Smooth muscle cell (in vitro differentiated cells): ENCODE measurements around the gene OSBPL6. TPM values are rescaled to one million over a fixed set of nuclear protein-coding genes. Genes with fewer than 3 reads are reported as not detected.

Source experiments
- DNase-seq: peaks from one replicate; lab custom pipeline; 2025; ENCODE audit not compliant: unreplicated experiment; lab: John Stamatoyannopoulos, UW
- H2AFZ ChIP-seq: fragments of 200-600 bp; sonication (generic); 2 replicates; pipeline ENCODE4 v1.6.0; 2016; ENCODE audit warnings: antibody characterized with exemption, low read depth, mild to moderate bottlenecking
- H3F3A ChIP-seq: fragments of 200-600 bp; sonication (generic); 2 replicates; pipeline ENCODE4 v1.6.0; 2017; ENCODE audit warnings: antibody characterized with exemption, low read depth
- H3K27ac ChIP-seq: fragments of 200-600 bp; sonication (generic); 2 replicates; pipeline ENCODE4 v1.5.1; 2016; ENCODE audit warnings: low read depth, mild to moderate bottlenecking
- H3K27me3 ChIP-seq: fragments of 200-600 bp; sonication (generic); 2 replicates; pipeline ENCODE4 v1.6.1; 2016; ENCODE audit warnings: low read depth, mild to moderate bottlenecking
- H3K36me3 ChIP-seq: fragments of 200-600 bp; sonication (generic); 2 replicates; pipeline ENCODE4 v1.5.1; 2016; ENCODE audit warnings: low read depth
- H3K4me1 ChIP-seq: fragments of 200-600 bp; sonication (generic); 2 replicates; pipeline ENCODE4 v1.5.1; 2016; ENCODE audit warnings: low read depth
- H3K4me2 ChIP-seq: fragments of 200-600 bp; sonication (generic); 2 replicates; pipeline ENCODE4 v1.6.0; 2016; ENCODE audit warnings: mild to moderate bottlenecking
- H3K4me3 ChIP-seq: fragments of 200-600 bp; sonication (generic); 2 replicates; pipeline ENCODE4 v1.5.1; 2016; ENCODE audit warnings: mild to moderate bottlenecking
- H3K79me2 ChIP-seq: fragments of 200-600 bp; sonication (generic); 2 replicates; pipeline ENCODE4 v1.6.0; 2016; ENCODE audit warnings: low read depth, mild to moderate bottlenecking
- H3K9ac ChIP-seq: fragments of 200-600 bp; sonication (generic); 2 replicates; pipeline ENCODE4 v1.6.0; 2016; ENCODE audit warnings: low read depth
- H3K9me3 ChIP-seq: fragments of 200-600 bp; sonication (generic); replicated peaks from 2 replicates; pipeline ENCODE4 v1.5.1; 2016; ENCODE audit warnings: low read depth
- H4K20me1 ChIP-seq: fragments of 200-600 bp; sonication (generic); 2 replicates; pipeline ENCODE4 v1.6.0; 2016; ENCODE audit warnings: low read depth
- WGBS: methylation state at CpG from one replicate; pipeline ENCODE4 v1.1.7; 2016; ENCODE audit warnings: low lambda C conversion rate; 5-methylcytosine and 5-hydroxymethylcytosine counted together
- polyA plus RNA-seq: library from polyadenylated mRNA; unstranded; fragments of >200 nt; fragmentation: Nextera tagmentation; extraction: Ambion mirVana; gene quantifications from 2 replicates; pipeline ENCODE4 v1.2.1, GENCODE V29; 2016
- total RNA-seq: library from RNA; depleted of rRNA; stranded (reverse); fragments of >200 nt; gene quantifications from 2 replicates; pipeline ENCODE4 v1.2.3, GENCODE V29; 2014
- TF ChIP-seq, protein P1 (sequence below): fragments of 200-600 bp; sonication (generic); IDR thresholded peaks from 2 replicates; pipeline ENCODE4 v1.5.1; 2017; ENCODE audit warnings: borderline replicate concordance, mild to moderate bottlenecking, antibody characterized with exemption; ENCODE audit not compliant: insufficient read depth, poor library complexity, severe bottlenecking

Gene OSBPL6
- total and polyA plus RNA-seq, 2 experiments from 2014 or later = 7.4 to 7.6 TPM

DNA sequence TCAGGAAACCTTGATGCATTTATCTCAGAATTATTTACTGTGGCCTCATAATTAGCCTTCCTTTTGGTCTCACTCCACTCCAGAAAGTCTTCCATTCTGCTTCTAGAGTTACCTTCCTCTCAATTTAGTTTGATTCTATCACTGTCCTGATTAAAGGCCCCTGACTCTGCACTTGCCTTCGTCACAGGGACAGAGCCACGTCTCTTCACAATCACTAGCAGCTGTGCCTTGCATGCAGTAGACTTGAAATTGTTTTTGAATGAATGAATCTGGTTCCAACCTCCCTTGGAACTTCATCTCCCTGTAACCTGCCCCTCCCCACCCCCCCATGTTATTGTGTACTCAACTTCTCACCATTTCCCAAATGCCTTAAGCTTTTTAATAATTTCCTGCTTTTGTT is 52.4 kb downstream of the OSBPL6 start:
- Histone ChIP-seq H3K79me2 (no peaks in the 10 kb centered on the region), H3K4me3 (no peak overlapping the region), H3K9me3 (no peaks in the 10 kb centered on the region), H3F3A (no peaks in the 10 kb centered on the region), H3K36me3 (no peaks in the 10 kb centered on the region), H4K20me1 (no peaks in the 10 kb centered on the region), H3K4me2 (no peak overlapping the region), H3K4me1 (no peaks in the 10 kb centered on the region), H2AFZ (no peak overlapping the region), H3K27ac (no peak overlapping the region), H3K9ac (no peak overlapping the region), H3K27me3 (no peaks in the 10 kb centered on the region)
- no peak for DNase-seq
- TF ChIP-seq, protein P1, sequence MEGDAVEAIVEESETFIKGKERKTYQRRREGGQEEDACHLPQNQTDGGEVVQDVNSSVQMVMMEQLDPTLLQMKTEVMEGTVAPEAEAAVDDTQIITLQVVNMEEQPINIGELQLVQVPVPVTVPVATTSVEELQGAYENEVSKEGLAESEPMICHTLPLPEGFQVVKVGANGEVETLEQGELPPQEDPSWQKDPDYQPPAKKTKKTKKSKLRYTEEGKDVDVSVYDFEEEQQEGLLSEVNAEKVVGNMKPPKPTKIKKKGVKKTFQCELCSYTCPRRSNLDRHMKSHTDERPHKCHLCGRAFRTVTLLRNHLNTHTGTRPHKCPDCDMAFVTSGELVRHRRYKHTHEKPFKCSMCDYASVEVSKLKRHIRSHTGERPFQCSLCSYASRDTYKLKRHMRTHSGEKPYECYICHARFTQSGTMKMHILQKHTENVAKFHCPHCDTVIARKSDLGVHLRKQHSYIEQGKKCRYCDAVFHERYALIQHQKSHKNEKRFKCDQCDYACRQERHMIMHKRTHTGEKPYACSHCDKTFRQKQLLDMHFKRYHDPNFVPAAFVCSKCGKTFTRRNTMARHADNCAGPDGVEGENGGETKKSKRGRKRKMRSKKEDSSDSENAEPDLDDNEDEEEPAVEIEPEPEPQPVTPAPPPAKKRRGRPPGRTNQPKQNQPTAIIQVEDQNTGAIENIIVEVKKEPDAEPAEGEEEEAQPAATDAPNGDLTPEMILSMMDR = no peak
- 88% methylated on average over 2 of the region's 2 CpGs for WGBS

DNA sequence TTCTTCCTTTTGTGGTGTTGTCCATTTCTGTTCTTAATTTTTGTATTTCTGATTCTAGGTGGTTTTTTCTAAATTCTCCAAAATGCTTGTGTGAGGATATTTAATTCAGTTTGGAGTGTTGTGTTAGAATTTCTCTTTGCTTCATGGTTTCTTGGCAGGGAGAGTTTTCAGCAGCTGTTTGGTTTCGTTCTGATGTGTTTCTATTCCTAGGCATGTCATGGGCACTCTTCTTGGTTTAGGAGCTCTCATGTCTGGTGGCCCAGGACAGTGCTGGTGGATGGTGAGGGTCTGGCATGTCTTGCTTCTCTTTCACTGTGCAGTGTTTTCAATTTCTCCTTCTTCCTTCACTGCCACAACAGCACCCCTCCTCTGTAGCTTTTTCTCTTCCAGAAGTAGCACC is 52.9 kb downstream of the OSBPL6 start:
- Histone ChIP-seq H3F3A (no peaks in the 10 kb centered on the region), H3K27me3 (no peaks in the 10 kb centered on the region), H3K9me3 (no peaks in the 10 kb centered on the region), H3K9ac (no peak overlapping the region), H2AFZ (no peak overlapping the region), H3K27ac (no peak overlapping the region), H3K4me1 (no peaks in the 10 kb centered on the region), H3K4me3 (no peak overlapping the region), H3K36me3 (no peaks in the 10 kb centered on the region), H3K79me2 (no peaks in the 10 kb centered on the region), H4K20me1 (no peaks in the 10 kb centered on the region), H3K4me2 (no peak overlapping the region)
- DNase-seq = no peak
- TF ChIP-seq, protein P1 = no peak
- WGBS = 91% methylated on average over 1 of the region's 1 CpG

GRCh38 chr2:178250429-178250828 is 56.1 kb downstream of the OSBPL6 start:
- H3K9ac ChIP-seq = no peak overlapping the region
- H3K4me3 ChIP-seq = no peak overlapping the region
- TF ChIP-seq, protein P1 = no peak
- no peak for DNase-seq
- H3K36me3 ChIP-seq = no peaks in the 10 kb centered on the region
- no peak overlapping the region for H3K4me2 ChIP-seq
- H3F3A ChIP-seq = no peaks in the 10 kb centered on the region
- no peaks in the 10 kb centered on the region for H3K79me2 ChIP-seq
- H3K4me1 ChIP-seq = no peaks in the 10 kb centered on the region
- H3K9me3 ChIP-seq = no peaks in the 10 kb centered on the region
- 83% methylated on average over 6 of the region's 6 CpGs for WGBS
- H3K27ac ChIP-seq = no peak overlapping the region
- H4K20me1 ChIP-seq = no peaks in the 10 kb centered on the region
- H2AFZ ChIP-seq = no peak overlapping the region
- no peaks in the 10 kb centered on the region for H3K27me3 ChIP-seq

GRCh38 chr2:178251151-178251955 is 57.0 kb downstream of the OSBPL6 start:
- no peak overlapping the region for H3K4me3 ChIP-seq
- H3K36me3 ChIP-seq = no peaks in the 10 kb centered on the region
- H3K4me2 ChIP-seq = no peak overlapping the region
- H3K9ac ChIP-seq = no peak overlapping the region
- DNase-seq = no peak
- no peak overlapping the region for H3K27ac ChIP-seq
- TF ChIP-seq, protein P1 = no peak
- H3K9me3 ChIP-seq = no peaks in the 10 kb centered on the region
- H3F3A ChIP-seq = no peaks in the 10 kb centered on the region
- H4K20me1 ChIP-seq = no peaks in the 10 kb centered on the region
- WGBS = 88% methylated on average over 7 of the region's 7 CpGs
- H3K4me1 ChIP-seq = peaks cover 6% of the 10 kb centered on the region
- no peak overlapping the region for H2AFZ ChIP-seq
- H3K27me3 ChIP-seq = no peaks in the 10 kb centered on the region
- H3K79me2 ChIP-seq = no peaks in the 10 kb centered on the region
